HepG2 (cell line): ENCODE measurements around the gene TNXB.

ENCODE experiments used
- EZH2 ChIP-seq: conservative IDR thresholded peaks from 2 replicates; pipeline ENCODE4 v1.6.1; 2012; ENCODE audit warnings: mild to moderate bottlenecking, low read depth, low read length, moderate library complexity
- ZNF251 ChIP-seq: sonication (generic); formaldehyde crosslinking; IDR thresholded peaks from 2 replicates; pipeline ENCODE4 v1.9.0; 2021; ENCODE audit warnings: mild to moderate bottlenecking, missing genetic modification reagents

DNA sequence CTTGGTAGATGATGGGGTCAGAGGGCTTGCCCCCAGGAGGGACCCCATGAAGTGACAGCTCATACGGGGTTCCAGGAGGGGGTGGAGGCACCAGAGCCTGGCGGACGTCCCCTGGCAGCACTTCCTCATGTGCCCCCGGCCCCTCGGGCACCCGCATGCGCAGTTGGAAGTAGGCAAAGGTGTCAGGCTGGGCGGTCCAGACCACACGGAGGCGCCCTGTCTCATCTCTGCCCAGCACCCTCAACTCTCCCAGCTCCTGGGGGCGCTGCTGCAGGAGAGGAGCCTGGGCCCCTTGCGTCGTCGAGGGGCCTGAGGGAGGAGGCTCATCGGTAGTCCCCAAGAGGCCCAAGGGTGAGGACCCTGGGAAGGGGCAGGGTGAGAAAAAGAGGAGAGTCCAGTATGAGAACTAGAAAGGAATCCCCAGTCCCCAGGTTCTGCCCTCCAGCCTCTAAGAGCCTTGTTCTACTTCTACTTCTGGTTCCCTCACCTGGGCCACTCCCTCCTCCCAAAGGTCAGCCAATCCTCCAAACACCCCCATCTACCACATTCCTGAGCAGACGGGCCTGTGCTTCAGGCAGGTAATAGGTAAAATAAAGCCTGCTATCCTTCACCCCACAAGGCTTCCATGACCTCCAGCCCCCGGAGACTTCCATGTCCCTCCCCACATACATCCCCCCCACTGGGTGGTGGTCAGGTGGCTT lies 23.2 kb downstream of the TNXB start:
- no peak for TF ChIP-seq ZNF251
- no peak for TF ChIP-seq EZH2
